Naive B cell (primary cell): ENCODE results near the gene CBX6. TPM values are rescaled to one million over a fixed set of nuclear protein-coding genes. Genes with fewer than 3 reads are reported as not detected.

Experiments
- ATAC-seq, 2 donors: fragments of 150-1000 bp; cut with Tn5 transposase; 2 replicates each; pipeline ENCODE4 v1.10.0; 2021; ENCODE audit warnings: low read depth in 2 of 2, mild to moderate bottlenecking in 2 of 2, moderate library complexity in 2 of 2
- DNase-seq: peaks from one replicate; pipeline ENCODE4 v3.0.0; 2022
- H3K27ac Mint-ChIP-seq, 6 donors: one replicate each; pipeline ENCODE4 v1.8.0; 2020 to 2022; ENCODE audit warnings: mild to moderate bottlenecking in 6 of 6, mixed read lengths in 6 of 6, moderate library complexity in 5 of 6, inconsistent platforms in 2 of 6
- H3K27me3 Mint-ChIP-seq, 3 donors: one replicate each; pipeline ENCODE4 v1.8.0; 2021 to 2022; ENCODE audit warnings: mixed read lengths in 3 of 3, mild to moderate bottlenecking in 1 of 3
- H3K36me3 Mint-ChIP-seq, 2 donors: one replicate each; pipeline ENCODE4 v1.8.0; 2020 to 2022; ENCODE audit warnings: mixed read lengths in 2 of 2, inconsistent platforms in 1 of 2, mild to moderate bottlenecking in 1 of 2
- H3K4me1 Mint-ChIP-seq, 3 donors: one replicate each; pipeline ENCODE4 v1.8.0; 2020 to 2022; ENCODE audit warnings: mixed read lengths in 3 of 3, inconsistent platforms in 1 of 3, mild to moderate bottlenecking in 1 of 3, moderate library complexity in 1 of 3
- H3K4me3 Mint-ChIP-seq, 8 donors: one replicate each; pipeline ENCODE4 v1.8.0; 2020 to 2022; ENCODE audit warnings: mild to moderate bottlenecking in 8 of 8, mixed read lengths in 8 of 8, moderate library complexity in 8 of 8, inconsistent platforms in 2 of 8
- H3K9me3 Mint-ChIP-seq, 7 donors: one replicate each; pipeline ENCODE4 v1.8.0; 2020 to 2022; ENCODE audit warnings: mixed read lengths in 7 of 7, mild to moderate bottlenecking in 5 of 7, inconsistent platforms in 2 of 7, moderate library complexity in 1 of 7
- polyA plus RNA-seq, 6 donors: library from polyadenylated mRNA; unstranded; fragments of 300-500 nt; fragmentation: Illumina TruSeq; gene quantifications; one replicate each; pipeline ENCODE4 v1.2.3, GENCODE V29; 2021; ENCODE audit warnings: low read depth in 6 of 6

Gene CBX6
- polyA plus RNA-seq, 6 donors from 2014 or later = 1.1 to 5.0 (median 3.7) TPM

DNA sequence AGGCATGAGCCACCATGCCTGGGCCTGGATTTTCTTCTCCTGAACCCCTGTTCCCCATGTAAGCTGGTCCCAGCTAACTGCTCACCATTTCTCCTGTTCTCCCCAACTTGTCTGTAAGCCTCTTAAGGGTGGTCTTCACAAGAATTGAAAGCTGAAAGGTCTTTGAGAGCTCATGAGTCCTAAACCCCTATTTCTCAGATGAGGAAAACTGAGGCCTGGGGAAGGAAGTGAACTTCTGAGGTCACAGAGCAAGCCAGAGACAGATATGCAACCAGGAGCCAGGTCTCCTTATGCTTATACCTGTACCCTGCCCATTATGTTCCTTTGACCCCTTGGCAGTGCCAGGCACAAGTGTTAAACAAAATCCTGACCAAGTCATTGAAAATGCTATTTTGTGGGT, 44.5 kb downstream of the CBX6 start:
- H3K4me1 Mint-ChIP-seq = peaks cover 0 to 2% (median 0%) of the 10 kb centered on the region in 3 donors
- H3K27ac Mint-ChIP-seq = peak overlapping the region in 1 of 6 donors; percentile 70
- ATAC-seq = no peak
- no peak for DNase-seq
- H3K27me3 Mint-ChIP-seq = peaks cover 0 to 31% (median 4%) of the 10 kb centered on the region in 3 donors
- H3K4me3 Mint-ChIP-seq = no peak overlapping the region
- peaks cover 0 to 3% (median 0%) of the 10 kb centered on the region in 7 donors for H3K9me3 Mint-ChIP-seq
- no peaks in the 10 kb centered on the region for H3K36me3 Mint-ChIP-seq

DNA sequence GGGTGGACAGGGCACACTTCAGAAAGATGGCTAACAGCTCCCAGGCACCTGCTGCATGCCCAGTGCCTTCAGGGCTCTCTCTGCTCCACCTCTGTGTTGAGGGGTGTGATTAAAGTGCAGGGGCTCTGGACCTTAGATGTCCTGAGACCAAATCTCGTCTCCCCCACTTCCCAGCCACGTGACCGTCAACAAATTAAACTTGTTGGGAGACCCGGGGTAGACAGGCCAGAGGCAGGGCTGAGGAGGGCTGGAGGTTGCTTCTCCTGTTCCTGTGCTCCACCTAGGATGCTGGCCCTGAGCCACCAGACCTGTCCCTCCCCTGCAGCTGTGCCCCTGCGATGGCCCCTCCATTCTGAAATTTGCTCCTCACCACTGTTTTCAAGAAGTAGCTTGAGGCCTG, 45.2 kb downstream of the CBX6 start:
- no peaks in the 10 kb centered on the region for H3K36me3 Mint-ChIP-seq
- H3K4me3 Mint-ChIP-seq = no peak overlapping the region
- no peak for ATAC-seq
- peaks cover 0 to 2% (median 0%) of the 10 kb centered on the region in 3 donors for H3K4me1 Mint-ChIP-seq
- H3K27ac Mint-ChIP-seq = no peak overlapping the region
- no peak for DNase-seq
- peaks cover 0 to 3% (median 0%) of the 10 kb centered on the region in 7 donors for H3K9me3 Mint-ChIP-seq
- peaks cover 0 to 29% (median 4%) of the 10 kb centered on the region in 3 donors for H3K27me3 Mint-ChIP-seq

- Mint-ChIP-seq H3K27me3 (peaks cover 0 to 26% (median 4%) of the 10 kb centered on the region in 3 donors), H3K36me3 (no peaks in the 10 kb centered on the region), H3K27ac (no peak overlapping the region), H3K4me3 (no peak overlapping the region), H3K9me3 (peaks cover 0 to 3% (median 0%) of the 10 kb centered on the region in 7 donors), H3K4me1 (peaks cover 0 to 2% (median 0%) of the 10 kb centered on the region in 3 donors)
- DNase-seq = no peak
- no peak for ATAC-seq
These were observed 45.6 kb downstream of the CBX6 start for GRCh38 chr22:38826386-38826785.

DNA sequence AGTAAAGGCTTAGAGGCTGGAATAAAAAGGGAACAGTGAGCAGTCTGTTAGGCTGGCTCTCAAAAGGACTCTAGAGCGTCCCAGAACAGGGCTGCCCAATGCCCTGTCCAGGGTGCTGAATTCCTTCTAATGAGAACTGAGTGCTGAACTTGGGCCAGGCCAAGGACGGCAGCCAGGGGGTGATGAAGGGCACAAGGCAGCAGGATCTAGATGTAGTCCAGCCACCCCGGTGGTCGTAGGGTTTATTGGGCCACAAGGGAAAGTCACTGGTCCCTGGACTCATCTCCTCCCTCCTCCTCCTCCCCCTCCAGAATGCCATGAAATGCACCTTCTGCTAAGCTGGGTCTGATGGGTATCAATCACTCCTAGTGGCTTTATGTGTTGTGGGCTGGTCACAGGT, 47.4 kb downstream of the CBX6 start:
- peaks cover 0 to 26% (median 4%) of the 10 kb centered on the region in 3 donors for H3K27me3 Mint-ChIP-seq
- H3K9me3 Mint-ChIP-seq = peaks cover 0 to 3% (median 0%) of the 10 kb centered on the region in 7 donors
- ATAC-seq = peak; percentile 62 to 66
- no peaks in the 10 kb centered on the region for H3K4me1 Mint-ChIP-seq
- DNase-seq = peak; percentile 27
- H3K36me3 Mint-ChIP-seq = no peaks in the 10 kb centered on the region
- H3K4me3 Mint-ChIP-seq = no peak overlapping the region
- no peak overlapping the region for H3K27ac Mint-ChIP-seq

DNA sequence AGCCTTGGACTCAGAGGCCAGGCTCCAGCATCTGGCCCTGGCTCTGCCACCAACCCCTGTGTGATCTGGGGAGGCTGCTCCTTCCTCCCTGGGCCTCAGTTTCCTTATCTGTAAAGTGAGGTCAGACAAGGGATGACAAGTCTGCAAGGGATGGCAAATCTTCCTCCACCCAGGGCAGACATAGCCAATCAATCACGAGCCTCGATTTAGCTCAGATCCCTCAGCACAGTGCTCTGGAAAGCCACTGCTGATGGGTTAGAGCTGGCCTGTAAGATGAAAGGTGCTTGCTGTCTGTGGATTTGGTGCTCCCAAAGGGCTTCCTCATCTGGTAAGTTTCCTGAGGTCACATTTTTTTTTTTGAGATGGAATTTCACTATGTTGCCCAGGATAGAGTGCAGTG, 48.4 kb downstream of the CBX6 start:
- no peaks in the 10 kb centered on the region for H3K4me1 Mint-ChIP-seq
- ATAC-seq (no peak), DNase-seq (no peak)
- H3K27me3 Mint-ChIP-seq = peaks cover 3 to 24% (median 4%) of the 10 kb centered on the region in 3 donors
- H3K4me3 Mint-ChIP-seq = no peak overlapping the region
- no peak overlapping the region for H3K27ac Mint-ChIP-seq
- no peaks in the 10 kb centered on the region for H3K36me3 Mint-ChIP-seq
- peaks cover 0 to 3% (median 0%) of the 10 kb centered on the region in 7 donors for H3K9me3 Mint-ChIP-seq

- H3K27ac Mint-ChIP-seq = no peak overlapping the region
- no peak overlapping the region for H3K4me3 Mint-ChIP-seq
- H3K4me1 Mint-ChIP-seq = no peaks in the 10 kb centered on the region
- no peaks in the 10 kb centered on the region for H3K36me3 Mint-ChIP-seq
- DNase-seq (no peak), ATAC-seq (no peak)
- peaks cover 4 to 23% (median 9%) of the 10 kb centered on the region in 3 donors for H3K27me3 Mint-ChIP-seq
- H3K9me3 Mint-ChIP-seq = peaks cover 0 to 3% (median 0%) of the 10 kb centered on the region in 7 donors
These were observed 48.9 kb downstream of the CBX6 start for GRCh38 chr22:38823076-38823475.

DNA sequence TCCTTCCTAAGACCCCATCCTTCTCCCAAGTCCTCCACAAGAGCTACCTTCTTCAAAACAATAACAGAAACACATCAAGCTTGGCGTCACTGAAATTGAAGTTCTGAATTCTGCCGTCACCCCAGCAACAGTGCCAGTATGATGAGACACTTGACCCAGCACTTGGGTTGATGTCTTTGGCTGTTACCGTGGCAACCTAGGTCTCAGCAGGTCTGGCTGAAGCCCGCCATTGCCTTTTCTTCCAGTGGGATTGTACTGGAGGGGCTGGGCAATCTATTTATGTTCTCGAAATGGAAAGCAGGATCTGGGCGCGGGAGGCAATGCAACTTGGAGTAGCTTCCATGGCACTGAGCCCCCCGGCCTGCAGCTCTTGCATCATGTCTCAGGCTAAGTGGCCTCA, 52.0 kb downstream of the CBX6 start:
- no peaks in the 10 kb centered on the region for H3K4me1 Mint-ChIP-seq
- H3K9me3 Mint-ChIP-seq = peaks cover 0 to 3% (median 0%) of the 10 kb centered on the region in 7 donors
- no peaks in the 10 kb centered on the region for H3K36me3 Mint-ChIP-seq
- H3K27ac Mint-ChIP-seq = no peak overlapping the region
- H3K4me3 Mint-ChIP-seq = no peak overlapping the region
- no peak for DNase-seq
- no peak for ATAC-seq
- H3K27me3 Mint-ChIP-seq = peaks cover 8 to 34% (median 28%) of the 10 kb centered on the region in 3 donors

GRCh38 chr22:38819387-38819940, 52.6 kb downstream of the CBX6 start:
- Mint-ChIP-seq H3K36me3 (no peaks in the 10 kb centered on the region), H3K4me1 (no peaks in the 10 kb centered on the region), H3K27ac (no peak overlapping the region), H3K27me3 (peaks cover 8 to 39% (median 34%) of the 10 kb centered on the region in 3 donors), H3K4me3 (no peak overlapping the region), H3K9me3 (peaks cover 0 to 3% (median 0%) of the 10 kb centered on the region in 7 donors)
- ATAC-seq = no peak
- DNase-seq = no peak

- ATAC-seq (no peak), DNase-seq (no peak)
- no peaks in the 10 kb centered on the region for H3K9me3 Mint-ChIP-seq
- no peak overlapping the region for H3K27ac Mint-ChIP-seq
- no peaks in the 10 kb centered on the region for H3K36me3 Mint-ChIP-seq
- H3K4me3 Mint-ChIP-seq = no peak overlapping the region
- peaks cover 14 to 56% (median 41%) of the 10 kb centered on the region in 3 donors for H3K27me3 Mint-ChIP-seq
- no peaks in the 10 kb centered on the region for H3K4me1 Mint-ChIP-seq
These were observed 54.8 kb downstream of the CBX6 start for GRCh38 chr22:38817196-38817595.

GRCh38 chr22:38815842-38816241, 56.2 kb downstream of the CBX6 start:
- Mint-ChIP-seq H3K27me3 (peaks cover 19 to 65% (median 48%) of the 10 kb centered on the region in 3 donors), H3K36me3 (peaks cover 0 to 8% of the 10 kb centered on the region in 2 donors), H3K4me1 (no peaks in the 10 kb centered on the region), H3K27ac (no peak overlapping the region), H3K4me3 (no peak overlapping the region), H3K9me3 (peaks cover 0 to 6% (median 4%) of the 10 kb centered on the region in 7 donors)
- no peak for DNase-seq
- no peak for ATAC-seq

Other genes with a start within 250 kb of the CBX6 start
- gene FAM227A, start 215.8 kb downstream of the CBX6 start, polyA plus RNA-seq = not detected
- 1 to 10 TPM; 2.5 to 7.7 (median 4.4) TPM for gene CBY1, start 215.6 kb downstream of the CBX6 start, polyA plus RNA-seq
- gene TOMM22, start 190.3 kb downstream of the CBX6 start, polyA plus RNA-seq = 10 to 100 TPM; 59.6 to 78.7 (median 71.0) TPM
- gene JOSD1, start 171.3 kb downstream of the CBX6 start, polyA plus RNA-seq = 10 to 100 TPM in 3 of 6 donors, 1 to 10 TPM in 3; 8.2 to 12.1 (median 9.7) TPM
- 10 to 100 TPM; 21.2 to 41.2 (median 33.3) TPM for gene GTPBP1, start 166.3 kb downstream of the CBX6 start, polyA plus RNA-seq
- 100 to 1,000 TPM; 146 to 327 (median 208) TPM for gene SUN2, start 116.2 kb downstream of the CBX6 start, polyA plus RNA-seq
- 10 to 100 TPM; 10.6 to 15.7 (median 12.7) TPM for gene DNAL4, start 78.1 kb downstream of the CBX6 start, polyA plus RNA-seq
- gene NPTXR, start 28.2 kb downstream of the CBX6 start, polyA plus RNA-seq = under 1 TPM in 3 of 6 donors, not detected in 3; 0.05 to 0.17 (median 0.11) TPM
- 1 to 10 TPM in 1 of 6 donors, under 1 TPM in 2, not detected in 3; 0.29 to 2.8 (median 0.40) TPM for gene APOBEC3A, start 85.4 kb upstream of the CBX6 start, polyA plus RNA-seq
- gene APOBEC3B, start 110.1 kb upstream of the CBX6 start, polyA plus RNA-seq = 1 to 10 TPM in 2 of 6 donors, under 1 TPM in 3, not detected in 1; 0.44 to 1.5 (median 0.56) TPM
- 100 to 1,000 TPM; 296 to 326 (median 316) TPM for gene APOBEC3C, start 142.0 kb upstream of the CBX6 start, polyA plus RNA-seq
- gene APOBEC3D, start 148.9 kb upstream of the CBX6 start, polyA plus RNA-seq = 10 to 100 TPM; 10.4 to 33.9 (median 20.4) TPM
- gene APOBEC3F, start 168.6 kb upstream of the CBX6 start, polyA plus RNA-seq = 10 to 100 TPM; 32.0 to 56.2 (median 36.4) TPM
- gene APOBEC3G, start 205.1 kb upstream of the CBX6 start, polyA plus RNA-seq = 100 to 1,000 TPM in 4 of 6 donors, 10 to 100 TPM in 2; 87.2 to 136 (median 120) TPM
- 1 to 10 TPM in 1 of 6 donors, under 1 TPM in 1, not detected in 4; 0.77 to 1.2 TPM for gene APOBEC3H, start 225.0 kb upstream of the CBX6 start, polyA plus RNA-seq